ENCODE measurements around the gene SNTG2.

Gene SNTG2

DNA sequence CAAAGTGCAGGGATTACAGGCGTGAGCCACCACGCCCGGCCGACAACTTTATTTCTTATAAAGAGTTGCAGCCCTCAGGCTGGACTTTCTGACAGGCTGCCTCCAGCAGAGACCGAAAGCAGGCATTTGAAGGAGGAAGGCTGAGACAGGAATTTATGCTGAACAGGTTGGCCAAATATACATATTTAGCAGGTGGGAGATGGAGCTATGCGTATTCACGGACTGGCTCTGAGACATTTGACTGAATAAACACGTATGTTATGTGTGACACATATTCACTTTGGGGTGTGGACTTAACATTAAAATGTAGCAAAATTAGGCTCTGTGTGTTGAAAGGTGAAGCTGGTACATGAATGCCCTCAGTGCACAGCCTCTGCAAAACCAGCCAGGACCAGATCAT, 65.9 kb downstream of the SNTG2 start:
- no peaks in the 10 kb centered on the region for H3K27me3 ChIP-seq (ENCODE audit: insufficient read depth, low read depth, severe bottlenecking)
- no peak for DNase-seq
- H3K4me3 ChIP-seq (ENCODE audit: low read depth, low read length): no peak overlapping the region
- H3K9me3 ChIP-seq (ENCODE audit: severe bottlenecking): no peaks in the 10 kb centered on the region
- H3K36me3 ChIP-seq: no peaks in the 10 kb centered on the region
- TF ChIP-seq CTCF (IDR thresholded peaks at IDR 0.05; ENCODE audit: low read depth, low read length): no peak
- H3K27ac ChIP-seq: no peak overlapping the region

DNA sequence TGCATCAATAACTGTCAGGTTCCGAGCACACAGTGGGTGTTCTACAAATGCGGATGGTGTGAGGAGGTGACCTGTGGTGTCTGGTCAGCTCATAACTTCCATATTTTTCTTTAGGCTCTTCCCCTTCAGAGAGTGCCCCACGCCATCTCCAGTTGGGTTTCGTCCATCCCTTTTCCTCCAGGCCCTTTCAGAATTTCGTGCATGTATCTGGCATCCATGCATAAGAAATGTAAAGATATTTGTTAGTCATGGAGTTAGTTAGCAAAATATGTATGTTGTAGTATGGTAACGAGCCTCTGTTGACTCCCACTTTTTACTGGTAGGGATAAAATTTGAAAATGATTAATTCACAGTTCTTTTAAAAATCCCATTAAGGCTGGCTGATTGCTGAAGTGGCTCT, 67.2 kb downstream of the SNTG2 start:
- no peak overlapping the region for H3K4me3 ChIP-seq (ENCODE audit: low read depth, low read length)
- no peak for DNase-seq
- no peak for TF ChIP-seq CTCF (IDR thresholded peaks at IDR 0.05; ENCODE audit: low read depth, low read length)

DNA sequence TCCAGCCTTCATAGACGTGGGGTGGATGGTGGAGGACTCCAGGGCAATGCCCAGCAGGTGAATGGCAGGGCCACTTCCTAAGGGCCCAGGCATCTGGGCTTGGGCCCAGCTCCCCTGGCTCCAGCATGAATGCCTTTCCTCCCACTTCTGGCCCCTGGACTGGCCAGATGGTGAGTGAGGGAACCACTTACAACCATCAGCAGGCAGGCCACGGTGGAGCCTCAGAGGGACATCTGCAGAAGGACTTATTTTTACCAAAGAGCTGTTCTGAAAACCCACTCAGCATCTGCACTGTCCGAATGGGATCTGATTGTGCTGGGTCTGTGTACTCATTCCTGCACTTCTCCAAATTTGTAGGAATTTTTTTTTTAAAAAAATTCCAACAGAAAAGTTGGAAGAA, 69.6 kb downstream of the SNTG2 start:
- no peaks in the 10 kb centered on the region for H3K9me3 ChIP-seq (ENCODE audit: severe bottlenecking)
- no peaks in the 10 kb centered on the region for H3K36me3 ChIP-seq
- H3K4me3 ChIP-seq (ENCODE audit: low read depth, low read length): no peak overlapping the region
- no peaks in the 10 kb centered on the region for H3K27me3 ChIP-seq (ENCODE audit: insufficient read depth, low read depth, severe bottlenecking)
- no peak for DNase-seq
- no peak overlapping the region for H3K27ac ChIP-seq
- TF ChIP-seq CTCF (IDR thresholded peaks at IDR 0.05; ENCODE audit: low read depth, low read length): no peak

More for the DNA sequence above, 67.2 kb downstream of the SNTG2 start:
- no peak overlapping the region for H3K27ac ChIP-seq
- no peaks in the 10 kb centered on the region for H3K27me3 ChIP-seq (ENCODE audit: insufficient read depth, low read depth, severe bottlenecking)
- H3K9me3 ChIP-seq (ENCODE audit: severe bottlenecking): no peaks in the 10 kb centered on the region
- H3K36me3 ChIP-seq: no peaks in the 10 kb centered on the region

DNA sequence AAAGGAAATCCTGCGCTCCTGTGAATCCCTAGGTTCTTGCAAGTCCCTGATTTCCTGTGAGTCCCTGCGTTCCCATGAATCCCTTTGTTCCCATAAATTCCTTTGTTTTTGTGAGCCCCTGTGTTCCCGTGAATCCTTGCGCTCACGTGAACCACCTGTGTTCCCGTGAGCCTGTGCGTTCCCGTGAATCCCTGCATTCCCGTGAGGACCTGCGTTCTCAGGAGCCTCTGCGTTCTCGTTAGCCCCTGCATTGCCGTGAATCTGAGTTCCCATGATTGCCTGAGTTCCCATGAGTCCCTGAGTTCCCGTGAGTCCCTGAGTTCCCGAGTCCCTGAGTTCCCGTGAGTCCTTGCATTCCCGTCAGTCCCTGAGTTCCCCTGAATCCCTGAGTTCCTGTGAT, 71.5 kb downstream of the SNTG2 start:
- Histone ChIP-seq H3K4me3 (ENCODE audit: low read depth, low read length) (no peak overlapping the region), H3K27me3 (ENCODE audit: insufficient read depth, low read depth, severe bottlenecking) (no peaks in the 10 kb centered on the region), H3K9me3 (ENCODE audit: severe bottlenecking) (no peaks in the 10 kb centered on the region), H3K36me3 (no peaks in the 10 kb centered on the region), H3K27ac (no peak overlapping the region)
- no peak for TF ChIP-seq CTCF (IDR thresholded peaks at IDR 0.05; ENCODE audit: low read depth, low read length)
- no peak for DNase-seq

DNA sequence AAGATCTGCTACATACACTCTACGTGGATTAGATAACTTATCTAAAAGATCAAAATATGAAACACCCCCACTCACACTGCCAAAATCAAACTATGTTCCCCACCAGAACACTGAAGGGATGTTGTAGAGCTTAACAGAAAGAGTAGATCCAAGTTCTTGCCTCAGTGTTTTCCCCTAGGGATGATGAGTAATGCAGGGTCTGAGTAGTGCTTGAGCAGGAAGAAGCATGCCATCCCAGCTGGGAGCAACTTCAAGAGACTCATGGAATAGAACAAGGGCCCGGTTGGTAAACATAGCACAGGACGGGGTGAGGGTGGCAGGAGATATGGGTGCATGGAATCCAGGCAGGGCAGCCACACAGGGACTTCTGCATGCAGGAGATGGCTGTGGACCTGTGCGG, 74.3 kb downstream of the SNTG2 start:
- no peak for DNase-seq
- H3K36me3 ChIP-seq: no peaks in the 10 kb centered on the region
- no peak overlapping the region for H3K27ac ChIP-seq
- H3K9me3 ChIP-seq (ENCODE audit: severe bottlenecking): no peaks in the 10 kb centered on the region
- no peak for TF ChIP-seq CTCF (IDR thresholded peaks at IDR 0.05; ENCODE audit: low read depth, low read length)
- H3K4me3 ChIP-seq (ENCODE audit: low read depth, low read length): no peak overlapping the region
- no peaks in the 10 kb centered on the region for H3K27me3 ChIP-seq (ENCODE audit: insufficient read depth, low read depth, severe bottlenecking)

- Histone ChIP-seq H3K27ac (no peak overlapping the region), H3K36me3 (no peaks in the 10 kb centered on the region), H3K9me3 (ENCODE audit: severe bottlenecking) (no peaks in the 10 kb centered on the region), H3K4me3 (ENCODE audit: low read depth, low read length) (no peak overlapping the region), H3K27me3 (ENCODE audit: insufficient read depth, low read depth, severe bottlenecking) (no peaks in the 10 kb centered on the region)
- TF ChIP-seq CTCF (IDR thresholded peaks at IDR 0.05; ENCODE audit: low read depth, low read length): no peak
- no peak for DNase-seq
These were observed 75.5 kb downstream of the SNTG2 start for GRCh38 chr2:1026141-1026540.

All from WERI-Rb-1 (cell line).